Measurements from ENCODE around the gene CPXM2.

The CPXM2 gene

GRCh38 chr10:123926401-123927264 is 35.0 kb upstream of the CPXM2 start:
- Histone ChIP-seq H3K79me2 (ENCODE audit: insufficient read depth, low read length) (no peaks in the 10 kb centered on the region), H2AFZ (ENCODE audit: low read depth, low read length, severe bottlenecking) (no peak overlapping the region), H3K4me3 (ENCODE audit: insufficient read depth, low read length, poor library complexity, severe bottlenecking) (no peak overlapping the region), H3F3A (ENCODE audit: insufficient read depth) (no peaks in the 10 kb centered on the region), H3K27ac (ENCODE audit: low read depth, low read length) (no peak overlapping the region), H3K9me3 (ENCODE audit: insufficient read depth, low read length) (peaks cover 10% of the 10 kb centered on the region; the same call in 1 of the 2 replicates), H3K27me3 (ENCODE audit: low read length) (no peaks in the 10 kb centered on the region), H3K9me2 (replicated peaks; ENCODE audit: insufficient read depth, low read length) (no peaks in the 10 kb centered on the region), H4K20me1 (ENCODE audit: low read depth, low read length) (no peaks in the 10 kb centered on the region), H3K36me3 (ENCODE audit: low read length) (no peaks in the 10 kb centered on the region), H3K4me2 (ENCODE audit: low read depth, low read length, poor library complexity, severe bottlenecking) (no peak overlapping the region), H3K9ac (ENCODE audit: low read length) (no peak overlapping the region)
- no peak for TF ChIP-seq EZH2phosphoT487 (conservative IDR thresholded peaks at IDR 0.05; ENCODE audit: low read length)
- TF ChIP-seq CTCF (IDR thresholded peaks at IDR 0.05; ENCODE audit: insufficient read depth, low read length, poor library complexity, severe bottlenecking), result no peak

- Histone ChIP-seq H3K9me2 (replicated peaks; ENCODE audit: insufficient read depth, low read length) (no peaks in the 10 kb centered on the region), H3K9me3 (ENCODE audit: insufficient read depth, low read length) (no peaks in the 10 kb centered on the region), H3K27ac (ENCODE audit: low read depth, low read length) (no peak overlapping the region), H4K20me1 (ENCODE audit: low read depth, low read length) (no peaks in the 10 kb centered on the region), H3K36me3 (ENCODE audit: low read length) (no peaks in the 10 kb centered on the region), H3K27me3 (ENCODE audit: low read length) (no peaks in the 10 kb centered on the region), H3K4me3 (ENCODE audit: insufficient read depth, low read length, poor library complexity, severe bottlenecking) (no peak overlapping the region), H3K79me2 (ENCODE audit: insufficient read depth, low read length) (no peaks in the 10 kb centered on the region), H3K4me2 (ENCODE audit: low read depth, low read length, poor library complexity, severe bottlenecking) (no peak overlapping the region), H2AFZ (ENCODE audit: low read depth, low read length, severe bottlenecking) (no peak overlapping the region), H3K9ac (ENCODE audit: low read length) (no peak overlapping the region), H3F3A (ENCODE audit: insufficient read depth) (no peaks in the 10 kb centered on the region)
- TF ChIP-seq CTCF (IDR thresholded peaks at IDR 0.05; ENCODE audit: insufficient read depth, low read length, poor library complexity, severe bottlenecking), result no peak
- TF ChIP-seq EZH2phosphoT487 (conservative IDR thresholded peaks at IDR 0.05; ENCODE audit: low read length), result no peak
Observed at GRCh38 chr10:123922126-123922525, 30.5 kb upstream of the CPXM2 start.

GRCh38 chr10:123916775-123917174 is 25.2 kb upstream of the CPXM2 start:
- Histone ChIP-seq H2AFZ (ENCODE audit: low read depth, low read length, severe bottlenecking) (no peak overlapping the region), H4K20me1 (ENCODE audit: low read depth, low read length) (no peaks in the 10 kb centered on the region), H3K27me3 (ENCODE audit: low read length) (no peaks in the 10 kb centered on the region), H3K27ac (ENCODE audit: low read depth, low read length) (no peak overlapping the region), H3K4me3 (ENCODE audit: insufficient read depth, low read length, poor library complexity, severe bottlenecking) (no peak overlapping the region), H3F3A (ENCODE audit: insufficient read depth) (no peaks in the 10 kb centered on the region), H3K4me2 (ENCODE audit: low read depth, low read length, poor library complexity, severe bottlenecking) (no peak overlapping the region), H3K9me3 (ENCODE audit: insufficient read depth, low read length) (no peaks in the 10 kb centered on the region), H3K9ac (ENCODE audit: low read length) (no peak overlapping the region), H3K79me2 (ENCODE audit: insufficient read depth, low read length) (no peaks in the 10 kb centered on the region), H3K9me2 (replicated peaks; ENCODE audit: insufficient read depth, low read length) (no peaks in the 10 kb centered on the region), H3K36me3 (ENCODE audit: low read length) (no peaks in the 10 kb centered on the region)
- TF ChIP-seq CTCF (IDR thresholded peaks at IDR 0.05; ENCODE audit: insufficient read depth, low read length, poor library complexity, severe bottlenecking) (no peak), EZH2phosphoT487 (conservative IDR thresholded peaks at IDR 0.05; ENCODE audit: low read length) (no peak)

Data from SU-DHL-6 (cell line).